KBM-7 (cell line): ENCODE data around the gene PROKR2.

ENCODE experiments used
- DNase-seq: peaks from one replicate; pipeline ENCODE4 v3.0.0-alpha.2; 2015
- in situ Hi-C: fragments of 300-500 bp; cut with MboI; formaldehyde crosslinking; loops from 2 replicates; pipeline ENCODE4 v1.14.3; 2020; ENCODE audit warnings: low sequenced_read_pairs, low pct_unique_long_range_greater_than_20kb, mixed read lengths

PROKR2 gene

DNA sequence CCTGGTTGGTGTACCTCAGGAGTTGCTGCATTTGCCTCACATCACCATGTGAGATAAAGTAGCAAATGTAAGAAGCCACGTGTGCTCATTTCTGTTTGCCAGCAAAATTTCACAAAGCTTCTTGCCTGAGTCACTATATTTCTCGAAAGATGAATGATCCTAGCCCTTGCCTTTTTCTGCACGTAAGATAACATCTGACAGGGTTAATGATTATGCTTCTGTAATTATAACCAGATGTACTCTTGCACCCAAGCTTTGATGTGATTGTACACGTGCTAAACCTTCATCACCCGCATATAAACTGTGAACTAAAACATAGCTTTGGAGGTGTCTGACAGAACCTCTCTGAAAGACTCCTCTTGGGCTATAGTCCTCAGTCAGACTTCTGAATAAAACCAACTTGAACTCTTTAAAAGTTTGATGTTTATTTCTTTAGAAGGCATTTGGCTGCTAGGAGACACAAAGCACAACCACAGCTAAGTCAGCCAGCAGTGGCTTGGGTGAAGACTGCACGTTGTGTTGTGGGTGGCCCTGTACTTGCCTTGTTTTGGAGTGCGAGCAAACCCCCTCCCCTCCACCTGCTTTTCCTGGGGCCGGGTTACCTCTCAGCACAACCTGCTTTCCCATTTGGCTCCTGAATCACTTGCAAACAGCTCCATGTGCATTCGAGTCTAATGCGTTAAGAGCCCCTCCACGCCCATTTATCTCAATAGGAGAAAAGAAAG, 19.3 kb downstream of the PROKR2 start:
- no peak for DNase-seq
- in situ Hi-C loops = no loop called here

DNA sequence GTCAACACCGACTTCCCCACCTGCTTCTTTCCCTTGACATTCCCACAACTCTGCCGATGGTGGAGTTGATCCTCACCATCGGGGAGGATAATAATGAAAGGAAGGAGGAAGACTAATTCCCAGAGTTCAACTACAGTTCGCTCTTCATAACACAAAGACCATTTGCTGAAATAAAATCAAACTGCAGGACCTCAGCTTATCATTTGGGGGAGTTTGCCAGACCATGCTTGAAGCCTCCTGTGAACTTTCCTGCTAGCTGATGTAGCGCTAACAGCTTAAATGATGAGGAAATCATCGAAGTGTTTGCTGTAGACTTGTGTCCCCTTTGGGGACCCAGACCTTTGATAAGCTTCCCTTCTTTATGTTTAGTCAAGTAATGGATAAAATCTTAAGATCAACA, 26.2 kb downstream of the PROKR2 start:
- in situ Hi-C loops = no loop called here
- DNase-seq = no peak

DNA sequence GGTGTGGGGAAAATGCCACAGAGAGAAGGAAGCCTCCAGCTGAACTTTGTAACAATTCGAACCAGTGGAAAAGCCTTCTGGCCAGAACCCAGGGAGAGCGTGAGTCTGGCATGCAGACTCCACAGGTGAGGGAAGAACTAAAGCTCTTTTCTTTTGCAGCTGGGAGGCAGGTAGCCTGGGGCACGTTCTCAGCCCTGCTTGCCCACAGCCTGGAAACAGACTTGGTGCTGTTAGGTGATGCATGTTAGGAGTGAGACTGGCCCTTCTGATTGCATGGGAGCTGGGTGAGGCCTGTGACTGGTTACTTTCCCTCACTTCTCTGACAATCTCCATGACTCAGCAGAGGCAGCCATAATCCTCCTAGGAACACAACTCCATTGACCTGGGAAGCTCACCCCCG, 34.2 kb downstream of the PROKR2 start:
- in situ Hi-C loops = no loop called here
- no peak for DNase-seq

DNA sequence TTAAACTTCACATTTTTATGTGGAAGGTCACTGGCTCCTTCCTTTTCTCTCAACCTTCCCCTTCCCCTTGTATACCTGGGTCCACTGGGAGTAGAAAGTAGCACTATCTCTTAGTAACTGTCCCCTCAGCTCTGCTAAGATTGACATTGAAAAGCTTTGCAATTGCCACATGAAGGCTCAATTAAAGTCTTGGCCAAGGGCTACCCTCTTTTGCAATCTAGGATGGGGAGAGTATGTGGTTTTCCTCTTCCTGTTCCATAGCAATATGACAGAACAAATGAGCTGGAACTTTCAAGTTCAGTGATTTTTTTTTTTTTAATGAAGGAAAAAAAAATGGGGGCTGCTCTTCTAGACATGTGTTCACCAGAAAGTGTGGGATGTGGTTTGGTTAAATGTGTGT, 37.1 kb downstream of the PROKR2 start:
- in situ Hi-C loops = no loop called here
- peak; percentile 15 for DNase-seq

DNA sequence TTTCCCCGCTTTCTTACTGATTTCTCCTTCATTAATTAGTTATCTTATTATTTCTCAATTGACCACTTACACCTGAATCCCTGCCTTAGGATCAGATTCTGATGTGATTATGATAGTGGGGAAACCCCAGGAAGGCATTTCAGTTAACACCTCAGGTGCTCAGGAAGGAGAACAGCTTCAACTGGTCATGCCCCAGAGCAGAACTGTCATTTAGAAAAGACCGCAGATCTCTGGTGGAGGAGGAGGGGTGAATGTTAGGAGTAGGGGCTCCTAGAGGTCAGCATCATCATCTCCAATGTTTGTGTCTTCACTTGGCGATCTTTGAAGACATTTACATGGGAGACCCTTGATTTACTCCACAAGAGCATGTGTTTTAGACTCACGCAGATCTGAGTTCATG, 44.5 kb downstream of the PROKR2 start:
- no peak for DNase-seq
- in situ Hi-C loops = no loop called here

DNA sequence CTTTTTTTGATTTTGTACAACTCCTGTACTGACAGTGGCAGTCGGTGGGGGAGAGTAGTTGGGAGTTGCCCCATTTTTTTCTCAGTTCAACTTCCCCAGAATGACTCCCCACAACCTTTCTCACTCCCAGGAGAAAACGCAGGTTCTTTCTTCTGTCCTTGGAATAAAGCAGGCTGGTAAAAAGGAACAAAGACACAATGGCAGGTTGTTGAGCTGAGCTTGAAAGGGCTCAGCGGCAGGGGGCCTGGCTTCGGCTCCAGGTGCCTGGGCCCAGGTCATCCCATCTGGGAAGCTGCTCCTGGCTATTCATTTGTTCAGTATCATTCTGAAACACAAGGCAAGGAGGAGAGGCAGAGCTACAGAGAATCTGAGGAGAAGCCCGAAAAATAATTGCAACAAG, 46.2 kb downstream of the PROKR2 start:
- DNase-seq = no peak
- in situ Hi-C loops = no loop called here

DNA sequence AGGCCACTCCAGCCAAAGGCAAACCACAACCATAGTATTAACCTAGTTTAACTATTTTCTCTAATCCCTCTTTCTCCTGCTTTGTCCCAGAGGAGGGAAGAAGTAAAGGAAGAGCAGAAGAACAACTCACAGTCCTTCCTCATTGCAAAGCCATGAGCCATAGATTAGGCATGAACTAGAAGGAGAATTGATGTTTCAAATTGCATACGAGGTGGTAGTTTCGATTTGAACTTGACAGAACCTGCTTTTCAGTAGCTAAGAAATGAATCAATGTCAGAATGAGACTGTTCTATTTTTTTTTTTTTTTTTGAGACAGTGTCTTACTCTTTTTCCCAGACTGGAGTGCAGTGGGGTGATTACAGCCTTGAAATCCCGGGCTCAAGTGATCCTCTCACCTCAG, 48.3 kb downstream of the PROKR2 start:
- in situ Hi-C loops = no loop called here
- DNase-seq = no peak

DNA sequence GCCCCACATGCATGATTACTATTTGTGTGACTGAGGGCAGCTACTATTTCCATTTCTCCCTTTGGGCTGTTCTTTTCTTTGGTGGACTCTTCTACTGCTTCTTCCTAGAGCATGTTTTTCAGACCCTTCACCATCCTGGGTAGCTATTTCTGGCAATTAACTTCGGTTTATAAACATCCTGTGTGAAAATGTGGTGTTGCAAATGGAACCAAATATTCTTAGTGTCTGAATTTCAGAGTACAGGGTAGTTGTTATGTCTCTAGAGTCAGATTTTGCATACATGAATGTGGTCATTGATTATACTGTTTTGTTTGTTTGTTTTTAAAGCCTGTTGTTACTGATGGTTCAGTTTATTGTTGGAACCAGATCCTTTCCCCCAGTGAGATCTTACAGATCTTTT, 49.7 kb downstream of the PROKR2 start:
- DNase-seq = no peak
- in situ Hi-C loops = no loop called here
